HS-27A (cell line): ENCODE results near the gene MAPT.

Experiments
- DNase-seq: peaks from one replicate; pipeline ENCODE4 v3.0.0-alpha.2; 2012; ENCODE audit warnings: low read depth, missing footprints

Gene MAPT

DNA sequence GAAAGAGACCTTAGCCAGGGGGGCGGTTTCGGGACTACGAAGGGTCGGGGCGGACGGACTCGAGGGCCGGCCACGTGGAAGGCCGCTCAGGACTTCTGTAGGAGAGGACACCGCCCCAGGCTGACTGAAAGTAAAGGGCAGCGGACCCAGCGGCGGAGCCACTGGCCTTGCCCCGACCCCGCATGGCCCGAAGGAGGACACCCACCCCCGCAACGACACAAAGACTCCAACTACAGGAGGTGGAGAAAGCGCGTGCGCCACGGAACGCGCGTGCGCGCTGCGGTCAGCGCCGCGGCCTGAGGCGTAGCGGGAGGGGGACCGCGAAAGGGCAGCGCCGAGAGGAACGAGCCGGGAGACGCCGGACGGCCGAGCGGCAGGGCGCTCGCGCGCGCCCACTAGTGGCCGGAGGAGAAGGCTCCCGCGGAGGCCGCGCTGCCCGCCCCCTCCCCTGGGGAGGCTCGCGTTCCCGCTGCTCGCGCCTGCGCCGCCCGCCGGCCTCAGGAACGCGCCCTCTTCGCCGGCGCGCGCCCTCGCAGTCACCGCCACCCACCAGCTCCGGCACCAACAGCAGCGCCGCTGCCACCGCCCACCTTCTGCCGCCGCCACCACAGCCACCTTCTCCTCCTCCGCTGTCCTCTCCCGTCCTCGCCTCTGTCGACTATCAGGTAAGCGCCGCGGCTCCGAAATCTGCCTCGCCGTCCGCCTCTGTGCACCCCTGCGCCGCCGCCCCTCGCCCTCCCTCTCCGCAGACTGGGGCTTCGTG, at the start of gene MAPT:
Gene MAPT, plus strand, starts transcription at position 533 of the 763 bp plus-strand sequence. CDS start 67,784 bp downstream, outside the sequence.
- no peak for DNase-seq

- DNase-seq, result no peak
These were observed 49.5 kb upstream of the MAPT start, which contains the start of gene SPPL2C for GRCh38 chr17:45844695-45845375. SPPL2C (plus strand) TSS chr17:45844881; CDS start chr17:45844907, 26 bp downstream.

DNA sequence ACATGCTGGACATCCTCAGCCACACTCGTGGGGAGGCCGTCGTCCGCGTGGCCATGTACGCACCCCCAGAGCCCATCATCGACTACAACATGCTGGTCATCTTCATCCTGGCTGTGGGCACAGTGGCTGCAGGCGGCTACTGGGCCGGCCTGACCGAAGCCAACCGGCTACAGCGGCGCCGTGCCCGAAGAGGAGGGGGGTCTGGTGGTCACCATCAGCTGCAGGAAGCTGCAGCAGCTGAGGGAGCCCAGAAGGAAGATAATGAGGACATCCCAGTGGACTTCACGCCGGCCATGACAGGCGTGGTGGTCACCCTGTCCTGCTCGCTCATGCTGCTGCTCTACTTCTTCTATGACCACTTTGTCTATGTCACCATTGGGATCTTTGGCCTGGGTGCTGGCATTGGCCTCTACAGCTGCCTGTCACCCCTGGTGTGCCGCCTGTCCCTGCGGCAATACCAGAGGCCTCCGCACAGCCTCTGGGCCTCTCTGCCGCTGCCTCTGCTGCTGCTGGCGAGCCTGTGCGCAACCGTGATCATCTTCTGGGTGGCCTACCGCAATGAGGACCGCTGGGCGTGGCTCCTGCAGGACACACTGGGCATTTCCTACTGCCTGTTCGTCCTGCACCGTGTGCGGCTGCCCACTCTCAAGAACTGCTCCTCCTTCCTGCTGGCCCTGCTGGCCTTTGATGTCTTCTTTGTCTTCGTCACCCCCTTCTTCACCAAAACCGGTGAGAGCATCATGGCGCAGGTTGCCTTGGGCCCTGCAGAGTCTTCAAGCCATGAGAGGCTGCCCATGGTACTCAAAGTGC, 48.8 kb upstream of the MAPT start:
- DNase-seq, result no peak

DNA sequence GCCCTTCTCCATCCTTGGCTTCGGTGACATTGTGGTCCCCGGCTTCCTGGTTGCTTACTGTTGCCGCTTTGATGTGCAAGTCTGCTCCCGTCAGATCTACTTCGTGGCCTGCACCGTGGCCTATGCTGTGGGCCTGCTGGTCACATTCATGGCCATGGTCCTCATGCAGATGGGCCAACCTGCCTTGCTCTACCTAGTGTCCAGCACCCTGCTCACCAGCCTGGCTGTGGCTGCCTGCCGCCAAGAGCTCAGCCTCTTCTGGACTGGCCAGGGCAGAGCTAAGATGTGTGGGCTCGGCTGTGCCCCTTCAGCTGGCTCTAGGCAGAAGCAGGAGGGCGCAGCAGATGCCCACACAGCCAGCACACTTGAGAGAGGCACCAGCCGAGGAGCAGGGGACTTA, 48.1 kb upstream of the MAPT start:
- DNase-seq, result no peak

DNA sequence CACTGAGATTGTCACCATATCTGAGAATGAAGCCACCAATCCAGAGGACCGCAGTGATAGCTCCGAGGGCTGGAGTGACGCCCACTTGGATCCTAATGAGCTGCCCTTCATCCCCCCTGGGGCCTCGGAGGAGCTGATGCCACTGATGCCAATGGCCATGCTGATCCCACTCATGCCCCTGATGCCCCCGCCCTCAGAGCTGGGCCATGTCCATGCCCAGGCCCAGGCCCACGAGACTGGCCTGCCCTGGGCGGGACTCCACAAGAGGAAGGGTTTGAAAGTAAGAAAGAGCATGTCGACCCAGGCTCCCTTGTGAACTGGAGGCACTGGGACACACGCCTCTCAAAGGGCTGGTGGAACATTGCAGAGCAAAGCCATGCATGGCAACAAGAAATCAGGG, 47.7 kb upstream of the MAPT start:
- no peak for DNase-seq

DNA sequence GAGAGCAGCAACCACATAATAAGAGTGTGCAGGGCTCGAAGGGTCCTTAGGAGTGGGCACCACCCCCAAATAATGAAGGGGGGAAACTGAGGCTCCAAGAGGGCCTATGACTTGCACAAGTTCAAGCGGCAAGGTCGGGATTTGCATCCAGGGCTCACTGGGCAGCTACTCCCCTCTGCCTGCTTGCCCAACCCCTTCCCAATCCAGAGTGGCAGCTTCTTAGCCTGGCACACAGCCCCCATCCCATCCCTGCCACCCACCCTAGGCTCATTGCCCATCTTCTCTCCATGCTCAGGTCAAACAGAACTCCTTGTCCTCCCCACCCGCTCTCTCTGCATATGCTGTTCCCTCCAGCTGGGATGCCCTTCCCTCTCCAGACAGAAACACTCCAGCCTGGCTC, 47.3 kb upstream of the MAPT start:
- no peak for DNase-seq

DNA sequence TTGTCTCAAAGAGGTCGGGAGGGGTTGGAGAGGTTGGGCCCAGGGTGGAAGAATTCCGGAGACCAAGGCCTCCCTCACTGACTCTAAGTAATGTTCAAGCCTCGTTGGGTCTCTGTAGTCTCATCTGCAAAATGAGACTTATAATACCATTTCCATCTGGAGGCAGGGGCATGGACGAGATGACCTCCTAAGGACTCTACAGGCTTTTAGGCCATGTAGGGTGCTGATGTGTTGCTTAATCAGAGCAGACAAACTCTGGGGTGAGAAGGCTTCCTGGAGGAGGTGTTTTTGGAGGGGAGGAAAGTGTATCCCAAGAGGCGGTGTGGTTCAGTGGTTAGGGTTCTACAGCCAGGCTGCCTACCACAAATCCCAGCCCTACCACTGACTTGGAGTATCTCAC, 46.6 kb upstream of the MAPT start:
- DNase-seq, result no peak

DNA sequence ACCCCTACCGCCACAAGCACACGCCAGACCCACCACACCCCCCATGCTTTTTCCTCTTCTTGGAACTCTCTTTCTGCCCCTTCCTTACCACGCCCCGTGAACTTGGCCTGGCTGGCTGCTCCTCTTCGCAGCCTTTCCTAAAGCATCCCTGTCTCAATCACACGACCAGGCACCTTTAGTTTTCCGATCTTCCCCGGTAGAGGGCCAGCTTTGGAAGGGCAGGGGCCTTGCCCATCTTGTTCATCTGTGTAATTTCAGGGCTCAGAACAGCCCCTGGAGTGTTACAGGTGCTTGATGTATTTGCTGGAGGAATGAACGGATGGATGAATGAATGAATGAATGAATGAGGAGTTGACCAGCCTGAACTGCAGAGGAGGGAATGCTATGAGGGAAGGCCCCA, 45.9 kb upstream of the MAPT start:
- no peak for DNase-seq

GRCh38 chr17:45848868-45849535, 45.4 kb upstream of the MAPT start:
- DNase-seq, result no peak

GRCh38 chr17:45849536-45849990, 44.8 kb upstream of the MAPT start:
- DNase-seq, result no peak

DNA sequence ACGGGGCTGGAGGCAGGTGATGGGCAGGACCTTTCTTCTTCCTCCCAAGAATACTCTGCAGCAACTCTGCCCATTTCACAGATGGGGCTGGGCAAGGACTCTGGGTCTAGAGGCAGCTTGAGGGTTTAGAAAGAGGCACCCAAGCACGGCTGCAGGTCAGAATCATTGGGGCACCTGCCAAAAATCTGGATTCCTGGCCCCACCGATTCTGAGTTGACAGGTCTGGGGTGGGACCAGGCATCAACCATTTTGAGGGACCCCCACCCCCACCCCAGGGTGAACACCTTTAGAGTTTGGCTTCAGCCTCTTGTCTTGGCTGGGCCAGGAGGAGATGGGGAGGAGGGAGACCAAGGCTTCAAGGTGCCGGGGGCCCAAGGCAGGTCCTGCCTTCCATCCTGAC, 44.3 kb upstream of the MAPT start:
- DNase-seq, result no peak

- DNase-seq, result no peak
These were observed 43.9 kb upstream of the MAPT start for GRCh38 chr17:45850468-45850867.

- DNase-seq, result no peak
These were observed 43.3 kb upstream of the MAPT start for GRCh38 chr17:45851022-45851421.

- DNase-seq, result no peak
These were observed 42.9 kb upstream of the MAPT start for GRCh38 chr17:45851464-45851863.

GRCh38 chr17:45851873-45852272, 42.5 kb upstream of the MAPT start:
- no peak for DNase-seq

DNA sequence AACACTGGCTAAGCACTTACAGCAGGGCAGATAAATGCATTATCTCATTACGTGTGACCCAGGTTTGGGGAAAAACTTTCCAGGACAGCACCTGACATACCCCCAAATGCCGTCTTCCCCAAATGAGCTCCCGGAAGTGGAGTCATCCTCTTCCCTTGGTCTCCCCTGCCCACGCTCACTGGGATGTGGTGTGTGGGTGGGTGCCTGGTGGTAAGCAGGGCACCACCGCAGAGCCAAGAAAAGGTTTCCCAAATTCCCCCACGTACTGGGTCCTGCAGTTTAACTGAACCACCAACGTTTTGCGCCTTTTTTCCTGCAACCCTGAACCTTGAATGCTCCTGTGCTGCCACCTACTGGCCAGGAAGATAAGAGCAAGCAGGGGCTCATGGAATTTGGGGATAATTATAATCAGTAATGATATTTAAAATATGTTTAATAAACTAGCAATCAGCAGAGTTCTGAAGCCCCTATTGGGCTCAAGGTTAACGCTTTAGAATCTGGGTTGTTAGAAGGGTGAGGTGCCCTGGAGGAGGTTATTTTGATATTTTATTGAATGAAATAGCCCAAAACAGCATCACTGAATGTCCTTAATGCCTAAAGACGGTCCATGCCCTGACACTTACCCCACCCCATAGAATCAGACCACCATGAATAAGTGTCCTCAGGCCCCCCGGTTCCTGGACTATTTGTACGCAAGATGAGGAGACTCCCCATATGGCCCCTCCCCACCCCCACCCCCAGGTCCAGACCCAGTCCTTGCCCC, 41.6 kb upstream of the MAPT start:
- DNase-seq, result no peak

GRCh38 chr17:45854209-45854608, 40.1 kb upstream of the MAPT start:
- DNase-seq, result no peak

DNA sequence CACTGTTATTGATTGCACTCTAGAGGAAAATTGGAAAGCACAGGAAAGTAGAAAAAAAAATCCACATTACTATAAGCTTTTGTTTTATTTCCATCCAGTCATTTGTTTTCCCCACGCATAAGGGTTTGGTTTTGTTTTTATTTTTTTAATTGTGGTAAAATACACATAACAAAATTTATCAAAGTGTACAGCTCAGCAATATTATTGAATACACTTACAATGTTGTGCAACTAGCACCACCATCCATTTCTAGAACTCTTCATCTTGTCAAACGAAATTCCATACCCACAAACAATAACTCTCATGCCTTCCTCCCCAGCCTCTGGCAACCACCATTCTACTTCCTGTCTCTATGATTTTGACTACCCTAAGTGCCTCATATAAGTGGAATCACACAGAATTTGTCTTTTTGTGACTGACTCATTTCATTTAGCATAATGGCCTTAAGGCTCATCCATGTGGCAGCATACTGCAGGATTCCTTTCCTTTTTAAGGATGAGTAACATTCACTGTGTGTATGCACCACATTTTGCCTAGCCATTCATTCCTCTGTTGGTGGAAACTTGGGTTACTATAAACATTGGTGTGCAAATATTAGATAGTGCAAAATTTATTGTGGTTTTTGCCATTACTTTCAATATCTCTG, 38.5 kb upstream of the MAPT start:
- no peak for DNase-seq

GRCh38 chr17:45857977-45858708, 36.2 kb upstream of the MAPT start:
- no peak for DNase-seq

- DNase-seq, result no peak
These were observed 33.2 kb upstream of the MAPT start for GRCh38 chr17:45861165-45861564.
